ENCODE measurements around the gene DBX1. TPM values are rescaled to one million over a fixed set of nuclear protein-coding genes. Genes with fewer than 3 reads are reported as not detected.

Gene DBX1, protein sequence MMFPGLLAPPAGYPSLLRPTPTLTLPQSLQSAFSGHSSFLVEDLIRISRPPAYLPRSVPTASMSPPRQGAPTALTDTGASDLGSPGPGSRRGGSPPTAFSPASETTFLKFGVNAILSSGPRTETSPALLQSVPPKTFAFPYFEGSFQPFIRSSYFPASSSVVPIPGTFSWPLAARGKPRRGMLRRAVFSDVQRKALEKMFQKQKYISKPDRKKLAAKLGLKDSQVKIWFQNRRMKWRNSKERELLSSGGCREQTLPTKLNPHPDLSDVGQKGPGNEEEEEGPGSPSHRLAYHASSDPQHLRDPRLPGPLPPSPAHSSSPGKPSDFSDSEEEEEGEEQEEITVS
- total RNA-seq: not detected in 2 replicates

DNA sequence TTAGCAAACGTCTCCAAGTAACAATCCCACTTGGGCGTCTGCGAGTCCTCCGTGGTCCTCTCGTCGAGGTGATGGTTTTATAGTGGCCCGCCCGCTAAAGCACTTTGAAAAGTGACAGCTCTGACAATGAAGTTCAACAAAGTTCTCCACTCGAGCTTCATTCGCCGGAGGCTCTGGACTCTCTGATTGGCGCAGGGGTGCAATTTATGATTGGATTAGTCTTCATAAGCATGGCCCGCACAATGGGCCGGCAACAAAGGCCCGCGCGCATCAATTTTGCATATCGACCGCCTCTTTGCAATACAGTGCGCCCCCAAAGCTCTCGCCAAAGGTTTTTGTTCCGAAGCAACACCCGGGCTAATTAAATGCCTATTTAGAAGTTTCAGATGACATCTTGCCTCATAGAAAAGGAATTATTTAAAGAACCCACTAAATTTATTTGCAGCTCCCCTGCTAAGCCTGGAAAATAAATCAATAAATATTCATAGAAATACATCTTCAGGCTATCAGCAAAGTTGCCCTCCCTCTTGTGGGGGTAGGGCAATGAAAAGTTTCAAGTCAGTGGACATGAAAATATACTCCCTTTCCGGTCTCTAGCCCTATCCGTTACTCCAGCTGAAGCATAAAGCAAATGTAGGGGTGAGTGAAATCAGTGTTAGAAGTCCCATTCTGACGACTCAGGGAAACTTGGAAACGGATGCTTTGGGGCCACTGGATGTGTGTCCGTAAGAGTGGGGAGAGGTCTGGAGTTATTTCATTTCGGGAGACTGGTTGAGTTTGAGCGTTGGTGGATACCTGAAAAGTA lies at the start of gene DBX1:
Gene DBX1, minus strand, starts transcription at position 51 of the 805 bp plus-strand sequence. CDS start 151 bp downstream, outside the sequence.
- DNase-seq (ENCODE audit: low read depth): no peak
- TF ChIP-seq, protein P1, sequence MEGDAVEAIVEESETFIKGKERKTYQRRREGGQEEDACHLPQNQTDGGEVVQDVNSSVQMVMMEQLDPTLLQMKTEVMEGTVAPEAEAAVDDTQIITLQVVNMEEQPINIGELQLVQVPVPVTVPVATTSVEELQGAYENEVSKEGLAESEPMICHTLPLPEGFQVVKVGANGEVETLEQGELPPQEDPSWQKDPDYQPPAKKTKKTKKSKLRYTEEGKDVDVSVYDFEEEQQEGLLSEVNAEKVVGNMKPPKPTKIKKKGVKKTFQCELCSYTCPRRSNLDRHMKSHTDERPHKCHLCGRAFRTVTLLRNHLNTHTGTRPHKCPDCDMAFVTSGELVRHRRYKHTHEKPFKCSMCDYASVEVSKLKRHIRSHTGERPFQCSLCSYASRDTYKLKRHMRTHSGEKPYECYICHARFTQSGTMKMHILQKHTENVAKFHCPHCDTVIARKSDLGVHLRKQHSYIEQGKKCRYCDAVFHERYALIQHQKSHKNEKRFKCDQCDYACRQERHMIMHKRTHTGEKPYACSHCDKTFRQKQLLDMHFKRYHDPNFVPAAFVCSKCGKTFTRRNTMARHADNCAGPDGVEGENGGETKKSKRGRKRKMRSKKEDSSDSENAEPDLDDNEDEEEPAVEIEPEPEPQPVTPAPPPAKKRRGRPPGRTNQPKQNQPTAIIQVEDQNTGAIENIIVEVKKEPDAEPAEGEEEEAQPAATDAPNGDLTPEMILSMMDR (IDR thresholded peaks at IDR 0.05; ENCODE audit: insufficient read depth, low read depth, low read length): no peak
- H3K4me3 ChIP-seq (ENCODE audit: low read depth, low read length): no peak within 1 kb of the TSS

DNA sequence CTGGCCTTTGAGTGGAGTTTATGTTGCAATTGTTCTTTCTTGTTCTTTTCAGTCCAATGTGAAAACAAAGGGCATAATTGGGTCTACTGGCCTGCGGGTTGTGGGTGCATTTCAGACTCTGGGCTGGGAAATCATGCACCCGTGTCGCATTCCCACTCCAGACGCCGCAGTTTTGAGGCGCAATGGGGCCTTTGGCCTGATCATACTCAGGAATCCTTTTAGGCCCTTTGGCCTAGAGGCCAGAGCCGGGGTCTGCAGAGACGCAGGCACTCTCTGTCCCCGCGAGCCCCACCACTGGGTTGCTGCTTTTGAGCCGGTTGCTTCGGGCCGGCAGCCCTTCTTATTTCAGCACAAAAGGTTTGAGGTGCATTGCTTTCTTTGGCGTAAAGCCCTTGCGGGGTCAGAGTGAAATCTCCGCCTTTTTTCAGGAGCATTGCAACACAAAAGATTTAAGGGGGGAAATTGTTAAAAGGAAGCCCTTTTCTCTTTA lies 48.4 kb upstream of the DBX1 start:
- H3K4me3 ChIP-seq (ENCODE audit: low read depth, low read length): no peak overlapping the region
- TF ChIP-seq, protein P1 (IDR thresholded peaks at IDR 0.05; ENCODE audit: insufficient read depth, low read depth, low read length): no peak
- no peak for DNase-seq (ENCODE audit: low read depth)

DNA sequence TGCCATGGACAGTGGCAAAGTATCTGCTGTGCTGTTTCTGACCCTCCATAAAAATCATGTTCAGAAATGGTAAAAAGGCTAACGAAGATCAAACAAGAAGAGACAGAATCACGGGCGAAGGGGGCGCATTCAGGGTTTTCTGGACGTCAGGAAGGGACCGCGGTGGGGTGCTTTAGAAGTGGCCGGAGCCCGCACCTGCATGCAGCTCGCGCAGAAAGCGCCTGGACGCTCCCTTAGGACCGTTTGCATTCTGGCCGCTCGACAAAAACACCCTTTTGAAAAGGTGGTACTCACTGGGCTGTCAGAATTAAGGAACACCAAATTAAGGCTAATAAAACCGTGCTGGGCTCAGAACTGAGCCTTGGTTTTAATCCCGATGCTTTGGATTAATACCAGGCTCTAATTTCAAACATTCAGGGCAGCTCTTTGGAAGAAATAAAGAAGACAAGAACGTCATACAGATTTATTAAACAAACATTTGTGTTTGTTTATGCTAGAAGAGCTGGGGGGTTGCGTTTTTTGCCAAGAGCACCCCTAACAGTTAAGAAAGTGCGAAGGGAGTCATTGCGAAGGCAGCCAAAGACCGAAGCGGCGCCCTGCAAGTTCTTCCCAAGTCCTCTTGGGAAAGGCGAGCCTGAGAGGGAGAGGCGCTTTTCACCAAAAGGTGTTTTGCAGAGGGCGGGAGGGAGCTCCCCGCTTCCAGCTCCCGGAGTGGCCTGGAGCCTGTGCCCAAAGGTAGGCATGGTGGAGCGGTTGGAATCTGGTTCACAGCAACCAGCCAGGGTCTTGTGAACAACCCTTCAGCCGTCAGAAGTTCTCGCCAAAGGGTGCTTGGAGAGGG lies 47.7 kb upstream of the DBX1 start:
- no peak overlapping the region for H3K4me3 ChIP-seq (ENCODE audit: low read depth, low read length)
- TF ChIP-seq, protein P1 (IDR thresholded peaks at IDR 0.05; ENCODE audit: insufficient read depth, low read depth, low read length): no peak
- DNase-seq (ENCODE audit: low read depth): no peak

DNA sequence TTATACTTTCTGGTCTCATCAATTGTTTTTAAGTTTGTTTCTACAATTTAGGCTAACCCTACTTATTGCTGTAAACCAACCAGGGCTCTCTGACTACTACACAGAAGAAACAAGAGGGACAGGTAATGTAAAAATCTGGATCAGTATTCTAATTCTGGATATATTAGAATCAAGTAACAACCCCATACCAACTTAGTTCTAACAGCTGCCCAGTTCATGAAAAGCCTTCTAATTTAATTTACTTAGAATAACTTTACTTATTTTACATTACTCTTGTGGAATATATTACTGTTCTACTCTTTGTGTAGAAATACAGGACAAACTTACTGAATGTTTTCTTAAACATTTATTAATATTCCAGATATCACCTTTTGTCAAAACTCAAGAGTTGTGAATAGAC lies 45.5 kb upstream of the DBX1 start:
- TF ChIP-seq, protein P1 (IDR thresholded peaks at IDR 0.05; ENCODE audit: insufficient read depth, low read depth, low read length): no peak
- no peak for DNase-seq (ENCODE audit: low read depth)
- no peak overlapping the region for H3K4me3 ChIP-seq (ENCODE audit: low read depth, low read length)

DNA sequence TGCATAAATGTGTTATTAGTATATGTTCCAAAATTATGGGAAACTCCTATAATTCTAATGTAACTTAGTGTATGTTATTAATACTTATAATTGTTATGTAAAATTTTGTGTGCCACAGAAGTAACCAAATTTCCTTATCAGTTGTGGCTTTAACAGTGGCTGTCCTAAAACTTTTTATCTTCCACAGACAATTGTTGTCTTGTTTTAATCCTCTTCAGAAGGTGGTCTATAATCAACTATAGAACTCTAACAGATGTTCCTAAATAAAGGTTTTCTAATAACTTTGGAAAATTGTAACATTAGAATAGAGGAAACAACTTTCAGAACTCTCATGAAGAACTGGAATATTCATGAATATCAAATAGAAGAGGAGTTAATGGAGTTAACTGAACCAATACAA lies 44.4 kb upstream of the DBX1 start:
- no peak overlapping the region for H3K4me3 ChIP-seq (ENCODE audit: low read depth, low read length)
- TF ChIP-seq, protein P1 (IDR thresholded peaks at IDR 0.05; ENCODE audit: insufficient read depth, low read depth, low read length): no peak
- no peak for DNase-seq (ENCODE audit: low read depth)

DNA sequence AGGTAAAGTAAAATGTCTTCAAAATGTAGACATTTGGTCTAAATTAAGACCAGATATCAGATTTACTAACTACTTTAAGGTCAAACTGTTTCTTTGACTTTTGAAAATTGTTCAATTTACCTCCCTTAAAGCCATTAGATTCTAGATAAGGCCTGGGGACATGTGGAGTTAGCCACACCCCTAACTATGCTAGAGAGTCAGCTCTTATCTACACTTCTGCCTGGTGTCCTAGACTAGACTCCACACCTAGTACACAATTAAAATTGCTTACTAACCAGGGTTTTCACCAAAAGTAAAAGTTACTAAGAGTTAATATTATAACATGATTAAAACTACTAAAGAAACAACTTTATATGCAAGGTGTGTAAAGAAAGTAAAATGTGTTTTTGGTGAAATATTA lies 43.6 kb upstream of the DBX1 start:
- no peak for DNase-seq (ENCODE audit: low read depth)
- TF ChIP-seq, protein P1 (IDR thresholded peaks at IDR 0.05; ENCODE audit: insufficient read depth, low read depth, low read length): no peak

More for the DNA sequence above, 43.6 kb upstream of the DBX1 start:
- no peak overlapping the region for H3K4me3 ChIP-seq (ENCODE audit: low read depth, low read length)
